GM21717 (cell line): ENCODE results near the gene MUSTN1.

Source experiments
- ATAC-seq: cut with Tn5 transposase; IDR thresholded peaks from one replicate; pipeline ENCODE4 v1.9.1; 2021; ENCODE audit warnings: mild to moderate bottlenecking, moderate library complexity; ENCODE audit not compliant: unreplicated experiment

Gene MUSTN1

DNA sequence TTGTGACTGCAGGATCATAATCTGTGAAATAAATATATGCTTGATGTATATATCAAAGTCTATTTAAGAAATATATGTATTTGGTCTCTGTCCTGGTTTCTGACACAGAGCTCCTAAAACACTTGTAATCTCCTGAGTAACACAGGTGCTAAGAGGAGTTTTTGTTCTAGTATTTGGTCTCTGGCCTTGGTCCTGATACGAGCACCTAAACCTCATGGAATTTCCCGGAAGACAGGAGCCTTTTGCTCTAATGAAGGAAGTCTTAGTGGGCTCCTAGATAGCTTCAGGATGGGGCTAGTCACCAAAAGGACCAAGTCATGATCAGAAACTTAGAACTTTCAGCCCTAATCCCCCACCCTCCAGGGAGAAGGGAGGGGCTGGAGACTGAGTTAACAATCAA lies 19.2 kb upstream of the MUSTN1 start:
- no peak for ATAC-seq

DNA sequence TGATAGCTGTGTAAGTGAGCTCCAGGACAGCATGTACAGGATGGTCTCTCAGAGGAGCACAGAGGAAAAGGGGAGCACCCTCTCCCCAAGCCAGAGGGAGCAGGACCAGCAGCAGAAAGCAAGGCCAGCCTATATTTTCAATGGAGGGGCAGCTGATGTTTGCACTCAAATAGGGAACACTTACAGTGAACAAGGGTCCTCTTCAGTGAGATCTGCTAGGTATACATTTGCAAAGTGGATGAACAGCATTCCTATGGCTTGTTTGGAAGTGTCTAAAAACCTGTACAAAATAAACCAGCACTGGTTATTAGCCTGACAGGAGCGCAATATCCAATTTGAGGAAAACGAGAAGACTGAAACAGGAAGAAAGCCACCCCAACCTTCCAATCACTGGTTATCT lies 17.6 kb upstream of the MUSTN1 start:
- no peak for ATAC-seq

DNA sequence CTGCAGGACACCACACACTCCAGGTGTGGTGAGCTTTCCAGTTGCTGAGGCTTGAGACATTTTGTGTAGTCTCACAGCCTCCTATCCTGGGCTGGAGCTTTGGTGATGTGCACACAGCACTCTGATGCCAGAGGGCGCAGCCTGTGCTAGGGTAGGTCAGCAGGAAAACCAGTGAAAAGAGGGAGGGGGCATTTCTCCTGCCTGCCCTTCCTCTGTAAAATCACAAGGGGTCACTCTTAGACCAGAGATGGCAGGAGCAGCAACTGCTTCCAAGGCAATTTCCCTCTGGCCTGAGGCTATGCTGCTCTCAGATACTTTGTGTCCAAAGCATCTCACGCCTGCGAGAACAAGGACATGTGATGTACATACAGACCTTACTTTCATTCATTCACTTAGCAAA lies 16.5 kb upstream of the MUSTN1 start:
- ATAC-seq, result no peak

DNA sequence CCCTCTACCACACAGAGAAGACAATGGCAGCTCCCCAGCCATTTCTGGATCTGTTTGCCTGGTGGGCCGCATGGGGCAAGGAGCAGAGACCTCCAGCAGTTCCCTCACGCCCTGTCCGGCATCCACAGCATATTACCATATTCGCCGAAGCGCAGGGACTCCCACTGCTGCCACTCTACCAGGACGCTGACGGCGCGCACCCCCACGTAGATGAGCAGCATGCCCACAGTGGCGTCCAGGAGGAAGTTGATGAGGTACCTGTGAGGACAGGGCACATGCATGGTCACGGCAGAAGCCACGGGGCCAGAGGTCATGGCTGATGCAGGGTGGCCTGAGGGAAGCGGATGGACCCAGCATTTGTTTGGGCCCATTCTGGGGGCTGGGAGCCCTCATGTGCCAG lies 14.8 kb upstream of the MUSTN1 start:
- no peak for ATAC-seq

DNA sequence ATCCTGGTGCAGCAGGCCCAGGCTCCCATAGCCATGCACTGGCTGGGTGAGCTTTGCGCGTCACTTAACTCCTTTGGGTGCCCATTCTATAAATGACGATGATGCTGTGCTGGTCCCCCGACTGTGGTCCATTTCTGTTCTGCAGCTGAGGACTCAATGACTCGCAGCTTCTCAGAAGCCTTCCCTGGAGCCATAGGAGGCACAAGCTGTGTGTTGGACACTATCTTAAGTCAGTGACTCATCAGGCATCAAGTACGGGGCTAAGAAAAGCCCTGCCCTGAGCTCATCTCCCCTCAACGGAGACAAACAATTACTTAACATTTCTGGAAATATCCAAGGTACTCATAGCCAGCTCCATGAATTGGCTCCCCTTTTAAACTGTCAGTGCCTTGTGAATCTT lies 13.8 kb upstream of the MUSTN1 start:
- ATAC-seq, result no peak

DNA sequence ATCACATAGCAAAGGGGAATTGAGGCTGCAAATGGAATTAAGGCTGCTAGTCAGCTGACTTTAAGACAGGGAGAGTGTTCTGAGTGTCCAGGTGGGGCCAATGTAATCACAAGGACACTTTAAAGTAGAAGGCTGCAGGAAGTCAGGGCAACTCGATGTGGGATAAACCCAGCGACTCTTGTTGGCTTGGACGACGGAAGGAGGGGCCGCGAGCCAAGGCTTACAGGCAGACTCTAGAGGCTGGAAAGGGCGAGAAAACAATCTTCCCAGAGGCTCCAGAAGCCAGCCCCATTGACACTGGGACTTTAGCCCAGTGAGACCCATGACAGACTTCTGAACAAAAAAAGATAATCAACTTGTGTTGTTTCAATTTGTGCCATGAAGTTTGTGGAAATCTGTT lies 12.9 kb upstream of the MUSTN1 start:
- ATAC-seq, result no peak

DNA sequence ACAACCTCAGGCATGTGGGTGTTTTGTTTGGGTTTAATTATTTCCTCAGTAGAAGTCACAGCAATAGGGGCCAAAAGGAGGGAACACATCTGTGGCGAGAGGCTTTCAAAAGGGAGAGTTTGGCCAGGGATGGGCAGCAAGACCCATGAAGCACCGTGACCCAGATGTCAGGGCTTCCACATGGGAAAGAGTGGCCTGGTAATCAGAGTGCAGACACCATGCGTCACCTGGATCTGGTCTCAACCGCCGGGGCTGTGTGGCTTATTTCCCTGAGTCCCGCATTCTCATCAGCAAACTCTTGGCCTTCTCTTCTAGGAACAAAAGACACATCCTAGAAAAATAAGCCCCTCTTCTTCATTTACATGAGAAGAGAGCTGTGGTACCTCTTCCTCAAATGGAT lies 12.4 kb upstream of the MUSTN1 start:
- ATAC-seq, result no peak

DNA sequence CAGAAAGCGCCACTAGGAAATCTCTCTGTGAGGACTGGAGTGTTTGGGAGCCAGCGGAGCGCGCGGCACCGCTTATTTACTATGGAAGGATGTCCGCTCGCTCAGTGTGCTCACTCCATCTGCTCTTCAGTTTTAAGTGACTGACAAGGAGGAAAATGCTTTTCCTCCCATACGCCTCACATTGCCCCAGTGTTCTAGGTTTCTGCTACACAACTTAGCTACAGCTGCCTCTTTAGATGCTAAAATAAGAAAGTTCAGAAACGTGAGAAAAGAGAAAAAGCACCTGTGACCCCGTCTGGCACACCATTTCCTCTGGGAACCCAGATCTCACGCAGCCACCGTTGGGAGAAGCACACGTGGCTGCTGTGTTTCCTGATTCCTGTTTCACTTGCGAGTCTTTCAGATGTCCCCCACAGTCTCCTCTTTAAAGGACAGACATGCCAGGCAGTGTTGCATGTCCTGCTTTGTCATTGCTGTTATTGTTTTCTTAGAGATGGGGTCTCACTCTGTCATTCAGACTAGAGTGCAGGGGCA lies 11.7 kb upstream of the MUSTN1 start:
- ATAC-seq, result no peak

DNA sequence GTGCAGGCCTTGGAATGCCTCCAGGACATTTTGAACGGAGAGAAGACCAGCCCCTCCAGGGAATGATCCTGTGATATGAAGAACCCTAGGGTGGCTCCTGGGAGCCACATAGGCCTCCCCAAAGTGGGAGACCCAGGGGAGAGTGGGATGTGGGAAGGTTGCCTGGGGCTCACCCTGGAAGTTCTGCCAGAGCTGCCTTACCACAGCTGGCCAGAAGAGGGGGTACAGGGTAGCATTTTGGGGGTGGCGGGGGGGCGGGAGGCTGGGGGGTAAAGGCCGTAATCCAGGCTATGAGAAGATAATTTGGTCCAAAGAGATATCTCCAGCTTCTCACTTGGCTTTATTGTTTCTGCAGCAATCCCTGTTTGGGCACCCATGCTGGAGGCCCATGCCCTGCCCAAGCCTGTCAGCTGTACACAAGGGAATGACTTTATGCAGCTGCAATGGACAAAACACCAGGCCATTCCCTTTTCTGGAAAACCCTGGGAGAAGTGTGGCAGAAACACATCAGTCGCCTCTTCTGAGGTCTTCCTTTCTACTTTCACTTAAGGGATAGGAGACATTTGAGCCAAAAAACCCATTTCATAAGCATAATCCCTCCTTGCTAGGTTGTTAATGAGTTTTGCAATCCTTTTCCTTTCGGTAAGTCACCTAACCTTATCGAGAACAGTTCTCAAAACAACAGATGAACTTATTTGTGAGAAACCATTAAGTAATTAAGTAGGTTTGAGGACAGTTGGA lies 11.0 kb upstream of the MUSTN1 start:
- ATAC-seq, result no peak

DNA sequence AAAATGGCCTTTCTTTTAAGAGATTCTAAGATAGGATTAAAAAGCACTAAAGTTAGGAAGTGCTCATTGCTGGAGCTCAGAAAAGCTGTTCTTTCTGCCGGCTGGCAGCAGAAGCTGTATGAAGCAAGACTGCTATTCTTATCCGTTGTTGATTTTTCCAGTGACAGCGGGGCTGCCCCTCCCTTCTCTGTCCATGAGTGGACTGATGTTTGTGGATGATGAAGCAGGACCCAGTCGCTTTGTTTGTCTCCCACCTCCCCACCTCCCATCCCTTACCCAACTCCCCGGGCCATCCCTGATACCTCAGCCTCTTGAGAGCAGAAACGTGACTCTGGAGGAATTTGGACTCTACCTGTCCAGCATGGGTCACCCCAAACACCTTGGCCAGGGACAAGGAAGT lies 10.3 kb upstream of the MUSTN1 start:
- no peak for ATAC-seq

DNA sequence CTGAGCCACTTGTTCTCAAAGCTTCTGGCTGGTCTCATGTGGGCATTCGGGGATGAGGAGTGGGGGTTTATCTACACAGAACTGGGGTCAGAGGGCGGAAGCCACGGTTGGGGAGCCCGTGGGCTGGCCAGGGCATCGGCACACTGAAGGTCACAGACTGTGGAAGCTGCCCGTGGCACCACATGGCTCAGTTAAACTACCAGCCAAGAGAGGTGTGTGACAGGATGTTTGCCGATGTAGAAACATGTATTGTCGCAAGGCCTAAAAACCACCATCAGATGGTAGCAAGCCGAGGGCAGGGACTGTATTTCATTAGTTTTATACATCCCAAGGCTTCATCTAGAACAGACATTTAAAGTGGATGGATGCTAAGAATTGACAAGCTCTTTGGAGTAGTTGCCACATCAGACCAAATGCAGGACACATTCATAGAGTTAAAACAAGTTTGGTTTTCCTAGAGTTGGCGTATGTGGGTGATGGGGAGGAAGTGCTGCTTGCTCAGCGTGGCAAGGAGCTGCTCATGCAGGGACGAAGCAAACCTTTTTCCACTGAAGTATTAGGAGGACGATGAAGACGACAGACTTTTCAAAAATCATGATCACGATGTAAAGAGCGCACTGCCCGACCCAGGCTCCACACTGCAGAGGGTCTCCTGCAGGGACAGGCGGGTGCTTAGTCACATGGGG lies 9.6 kb upstream of the MUSTN1 start:
- no peak for ATAC-seq

DNA sequence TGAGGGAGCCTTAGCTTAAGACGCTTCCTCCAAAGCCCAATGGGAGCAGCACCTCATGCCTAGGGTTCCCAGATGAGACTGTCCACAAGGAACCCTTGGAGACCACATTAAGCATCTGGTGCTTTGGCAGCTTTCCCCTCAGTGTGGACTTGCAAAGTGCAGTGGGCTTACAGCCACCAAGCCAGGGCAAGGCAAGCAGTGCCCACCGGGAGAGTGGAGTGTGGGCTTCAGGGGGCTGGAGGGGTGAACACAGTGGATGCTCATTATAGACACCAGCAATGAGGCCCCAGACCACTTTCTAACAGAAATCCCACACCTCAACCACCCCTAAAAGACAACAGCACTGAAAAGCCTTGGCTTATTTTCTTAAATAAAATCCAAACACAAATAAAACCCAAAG lies 9.1 kb upstream of the MUSTN1 start:
- ATAC-seq, result no peak

DNA sequence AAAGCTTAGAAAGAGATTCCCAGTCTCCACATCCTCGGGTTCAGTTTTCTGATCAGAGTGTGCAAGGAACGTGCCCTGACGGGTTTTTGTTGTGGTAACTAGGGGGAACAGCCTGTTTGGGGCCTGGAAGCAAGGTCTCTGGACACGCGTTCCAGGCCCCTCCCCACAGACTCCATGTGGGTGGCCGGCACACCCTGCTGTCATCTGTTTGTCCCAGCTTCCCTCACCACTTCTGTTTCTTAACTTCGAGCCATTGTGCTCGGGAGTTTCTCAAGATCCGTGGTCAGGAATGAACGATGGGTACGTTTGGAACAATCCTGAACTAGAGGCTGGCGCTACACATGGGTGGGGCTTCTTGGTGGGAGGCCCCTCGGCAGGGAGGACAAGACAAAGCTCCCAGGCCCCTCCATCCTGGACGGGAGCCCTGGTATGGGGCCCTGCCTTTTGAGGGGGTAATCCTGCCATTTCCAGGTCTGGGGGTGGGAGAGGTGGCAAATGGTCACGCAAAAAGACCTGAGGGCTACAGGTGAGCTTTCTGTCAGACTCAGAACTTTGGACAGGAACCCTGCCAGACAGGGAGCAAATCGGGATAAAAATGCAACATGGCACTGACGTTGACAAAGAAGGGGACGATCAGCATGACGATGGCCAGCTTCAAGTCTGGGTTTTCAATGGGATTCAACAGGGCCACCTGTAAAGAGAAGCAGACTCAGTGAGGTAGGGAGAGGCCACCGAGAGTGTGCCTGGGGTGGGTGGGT lies 8.5 kb upstream of the MUSTN1 start:
- no peak for ATAC-seq

DNA sequence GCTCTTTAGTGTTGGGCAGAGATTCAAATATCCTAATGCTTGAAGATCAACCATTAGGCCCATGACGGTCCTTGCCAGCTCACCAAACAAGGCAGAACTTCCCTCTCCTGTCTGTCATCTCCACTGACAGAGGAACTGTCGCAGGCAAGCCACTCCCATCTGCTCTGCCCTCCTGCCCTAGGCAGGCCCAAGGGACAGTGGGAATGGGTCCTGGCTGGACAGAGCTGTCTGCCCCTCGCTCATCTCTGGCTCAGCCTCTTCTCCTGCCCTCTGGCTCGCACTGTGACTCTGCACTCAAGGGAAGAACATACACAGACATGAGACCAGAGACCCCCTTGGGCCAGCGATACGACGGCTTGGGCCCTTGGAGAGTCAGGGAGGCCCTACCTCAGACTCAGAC lies 7.6 kb upstream of the MUSTN1 start:
- ATAC-seq, result no peak

DNA sequence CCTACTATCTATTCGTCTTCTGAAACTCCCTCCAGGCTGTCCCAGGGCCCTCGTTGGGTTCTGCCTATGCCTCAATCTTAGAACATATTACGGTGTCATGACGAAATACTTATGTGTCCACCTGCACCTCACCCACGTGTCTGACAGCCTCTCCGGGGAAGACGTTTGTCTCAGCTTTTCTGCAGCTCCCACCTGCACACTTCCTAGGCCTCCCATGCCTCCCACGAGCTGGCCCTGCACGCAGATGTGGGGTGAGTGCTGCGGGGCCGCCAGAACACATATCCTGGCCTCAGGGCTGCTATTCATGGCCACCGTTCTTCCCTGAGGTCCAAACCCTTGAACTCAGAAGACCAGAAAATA lies 7.1 kb upstream of the MUSTN1 start:
- ATAC-seq, result no peak

DNA sequence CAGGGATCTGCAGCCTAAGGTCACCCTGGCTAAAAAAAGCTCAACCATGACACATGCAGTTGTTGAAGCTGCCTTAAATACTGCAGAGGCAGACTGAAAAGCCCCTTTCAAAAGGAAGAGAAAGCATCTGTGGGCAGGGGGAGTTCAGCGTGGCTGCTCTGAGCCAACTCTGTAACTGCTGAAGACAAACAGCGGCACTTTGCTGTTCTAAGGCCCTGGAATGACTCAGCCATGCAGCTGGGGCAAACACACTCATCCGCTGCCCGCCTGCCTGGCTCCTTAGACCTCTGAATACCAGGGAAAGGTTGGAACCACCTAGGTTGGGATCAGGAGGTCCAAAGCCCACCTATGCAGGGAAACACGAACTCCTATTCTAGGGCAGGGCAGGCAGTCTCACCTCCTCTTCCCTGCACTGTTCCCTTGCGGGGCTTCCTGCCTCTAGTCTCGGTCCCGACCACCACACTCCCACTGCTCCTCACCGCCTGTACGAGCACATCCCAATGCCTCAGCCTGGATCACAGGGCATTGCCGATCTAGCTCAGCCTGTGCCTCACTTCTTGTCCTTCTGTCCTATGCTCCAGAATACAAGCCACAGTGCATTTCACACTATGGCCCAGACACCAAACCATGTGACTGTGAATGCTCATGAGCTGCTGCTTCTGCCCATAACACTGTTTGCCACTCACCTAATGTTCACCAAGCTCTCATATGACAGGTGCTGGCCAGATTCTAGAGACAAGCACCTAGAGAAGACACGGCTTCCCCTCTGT lies 6.6 kb upstream of the MUSTN1 start:
- no peak for ATAC-seq

DNA sequence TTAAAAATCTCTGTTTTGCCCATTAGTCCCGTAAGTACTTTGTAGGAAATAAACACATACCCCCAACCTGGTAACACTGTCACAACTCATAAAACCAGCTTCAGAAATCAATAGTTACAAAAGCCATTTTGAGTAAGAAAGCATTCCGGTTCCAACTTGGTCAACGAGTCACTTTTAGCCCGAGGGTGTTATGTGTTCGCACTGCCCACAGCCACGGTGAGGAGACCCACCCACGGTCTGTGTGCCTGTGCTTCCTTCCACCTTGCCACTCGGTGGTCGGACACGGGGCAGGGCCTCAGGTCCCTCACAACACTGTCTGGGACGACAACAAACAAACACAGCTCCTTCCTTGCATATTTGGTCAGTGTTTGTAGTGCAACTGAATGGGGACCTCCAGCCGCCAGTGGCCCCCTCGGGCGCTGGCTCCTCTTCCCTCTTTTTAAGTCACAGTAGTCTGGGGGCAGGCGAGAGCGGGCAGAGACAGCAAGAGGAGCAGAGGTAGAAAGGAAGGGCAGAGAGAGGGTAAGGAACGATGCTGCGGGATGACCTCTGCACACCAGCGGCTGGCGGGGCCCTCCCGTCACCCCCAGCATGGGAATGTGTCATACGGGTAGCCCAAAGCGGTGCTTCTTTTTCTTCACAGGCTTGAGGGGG lies 5.2 kb upstream of the MUSTN1 start:
- ATAC-seq, result no peak

DNA sequence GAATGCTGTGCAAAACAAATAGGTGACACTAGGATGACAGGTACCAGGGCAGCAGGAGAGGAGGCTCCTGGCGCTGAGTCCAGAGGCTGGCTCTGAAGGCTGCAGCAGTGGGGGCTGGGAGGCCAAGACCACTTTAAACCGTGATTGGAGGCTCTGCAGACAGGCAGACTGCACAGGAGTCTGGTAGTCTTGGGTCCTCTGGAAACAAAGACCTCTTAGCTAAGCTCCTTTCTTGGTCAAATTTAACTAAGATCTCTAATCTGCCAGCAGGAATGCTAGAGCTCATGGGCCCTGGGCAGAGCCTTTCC lies 4.4 kb upstream of the MUSTN1 start:
- ATAC-seq, result no peak

DNA sequence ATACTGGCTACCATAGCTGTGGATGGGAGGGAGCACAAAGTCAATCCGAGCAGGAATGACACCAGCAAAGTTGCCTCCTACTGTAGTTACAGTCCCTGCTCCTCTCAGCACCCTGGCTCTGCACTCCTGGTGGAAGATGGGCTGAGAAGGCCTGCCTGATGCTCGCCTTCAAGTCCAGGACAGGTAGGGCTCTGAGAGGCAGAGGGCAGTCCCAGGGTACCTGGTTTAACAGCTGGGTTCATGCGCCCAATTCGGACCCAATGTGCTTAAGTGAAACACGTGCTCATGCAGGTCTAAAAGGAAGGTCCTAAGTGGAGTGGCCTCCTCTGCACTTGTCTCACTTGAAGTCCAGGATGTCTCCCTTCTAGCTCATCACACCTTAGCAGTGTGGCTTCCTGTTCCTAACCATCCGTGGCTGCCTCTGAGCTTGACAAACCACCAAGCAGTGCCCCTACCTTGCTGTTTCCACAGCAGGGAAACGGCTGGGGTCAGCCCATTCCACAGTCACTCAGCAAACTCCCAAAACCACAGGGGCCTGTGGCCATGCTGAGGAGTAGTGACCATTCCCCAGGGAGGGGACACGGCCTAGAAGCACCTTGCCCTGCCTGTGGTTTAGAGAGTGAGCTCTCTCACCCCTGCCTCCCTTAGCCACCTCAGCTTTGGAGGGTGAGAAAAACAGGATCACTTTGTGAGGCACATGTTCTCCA lies 3.9 kb upstream of the MUSTN1 start:
- ATAC-seq, result no peak

DNA sequence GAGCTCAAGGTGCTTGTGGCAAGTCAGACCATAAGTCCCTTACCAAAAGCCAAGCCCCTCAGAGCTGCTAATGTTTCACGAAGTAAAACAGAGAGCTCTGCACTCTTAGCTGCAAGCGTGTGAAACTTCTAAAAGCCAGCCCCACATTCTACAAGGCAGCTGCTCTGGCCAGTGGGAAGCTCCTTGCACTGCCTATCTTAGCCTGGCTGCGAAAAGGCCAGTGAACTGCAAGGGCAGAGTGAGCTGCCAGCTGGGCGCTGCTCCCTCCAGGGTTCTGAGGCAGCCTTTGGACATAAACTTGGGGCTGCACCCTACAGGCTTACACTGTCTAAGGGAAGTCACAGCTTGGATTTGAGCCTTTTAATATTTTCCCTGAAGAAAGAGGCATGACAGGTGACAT lies 2.2 kb upstream of the MUSTN1 start:
- no peak for ATAC-seq
